ENCODE measurements around the gene ST8SIA6. TPM values are rescaled to one million over a fixed set of nuclear protein-coding genes. Genes with fewer than 3 reads are reported as not detected.

Gene ST8SIA6
- total and polyA plus RNA-seq, 10 of the 15 experiments (the other 5 are each of a cell fraction or from before 2014, with no cell fraction given): 0.22 TPM; not detected in 9

- Histone ChIP-seq H3K79me2 (ENCODE audit: control insufficient read depth, insufficient read depth, low read length) (no peaks in the 10 kb centered on the region), H3K9me3 (replicated peaks; ENCODE audit: control insufficient read depth, insufficient read depth, low read length) (no peaks in the 10 kb centered on the region; the same call in 2 of the 3 replicates), H3K9ac (ENCODE audit: control insufficient read depth, insufficient read depth, low read length) (no peak overlapping the region), H3K36me3 (ENCODE audit: control insufficient read depth in 2 of 2, insufficient read depth in 2 of 2, low read length in 1 of 2) (no peaks in the 10 kb centered on the region), H3K27me3 (replicated peaks in 1 of 2; ENCODE audit: control insufficient read depth in 2 of 2, insufficient read depth in 2 of 2, low read length in 1 of 2) (no peaks in the 10 kb centered on the region), H4K20me1 (ENCODE audit: control insufficient read depth, insufficient read depth) (no peaks in the 10 kb centered on the region), H2AFZ (ENCODE audit: control insufficient read depth, low read depth, low read length) (no peak overlapping the region), H3K4me1 (ENCODE audit: control insufficient read depth, insufficient read depth, low read length) (no peaks in the 10 kb centered on the region), H3K4me2 (ENCODE audit: control insufficient read depth, insufficient read depth) (no peak overlapping the region), H3K4me3 (no peak overlapping the region), H3K27ac (ENCODE audit: control insufficient read depth, insufficient read depth) (no peak overlapping the region)
- 0% methylated on average over 3 of the region's 3 CpGs for WGBS (ENCODE audit: insufficient coverage, insufficient replicate concordance, low lambda C conversion rate, missing lambda C conversion rate)
- DNase-seq (ENCODE audit: low read depth, low spot score) (no peak), FAIRE-seq (no peak), ATAC-seq (no peak)
- SMC1A ChIA-PET (ENCODE audit: uncharacterized antibody, unreplicated experiment): no interaction called here
- no peak for TF ChIP-seq IRF5 (IDR thresholded peaks at IDR 0.05; ENCODE audit: borderline replicate concordance)
- no peak for TF ChIP-seq MEF2A (IDR thresholded peaks at IDR 0.05; ENCODE audit: insufficient read depth, low read depth, low read length)
- TF ChIP-seq ZBTB4 (CRISPR knock-in tag; IDR thresholded peaks at IDR 0.05): no peak
- no peak for TF ChIP-seq SIN3A (IDR thresholded peaks at IDR 0.05; ENCODE audit: low read depth, low read length)
- no peak for TF ChIP-seq SREBF1 (IDR thresholded peaks at IDR 0.05; ENCODE audit: low read length)
- TF ChIP-seq FOXK2 (IDR thresholded peaks at IDR 0.05): no peak
- no peak for TF ChIP-seq BCL11A (IDR thresholded peaks at IDR 0.05; ENCODE audit: low read depth, low read length)
- TF ChIP-seq JUND (IDR thresholded peaks at IDR 0.05; ENCODE audit: low read depth, low read length): no peak
- TF ChIP-seq MTA3 (IDR thresholded peaks at IDR 0.05; ENCODE audit: borderline replicate concordance, low read length): no peak
- no peak for TF ChIP-seq MYC (IDR thresholded peaks at IDR 0.05; ENCODE audit: insufficient read depth, insufficient read length, insufficient replicate concordance, low read length, severe bottlenecking)
- no peak for TF ChIP-seq YY1 (IDR thresholded peaks at IDR 0.05; ENCODE audit: low read depth, low read length)
- TF ChIP-seq NFXL1 (IDR thresholded peaks at IDR 0.05; ENCODE audit: borderline replicate concordance): no peak
- no peak for TF ChIP-seq PML (IDR thresholded peaks at IDR 0.05; ENCODE audit: low read length)
- no peak for TF ChIP-seq GATAD2B (conservative IDR thresholded peaks at IDR 0.05; ENCODE audit: low read depth)
- RAD21 ChIA-PET (ENCODE audit: unreplicated experiment): no interaction called here
- CTCF ChIA-PET: no interaction called here
- BruUV-seq (replicated peaks): no TSS peak
- in situ Hi-C loops (cut with MboI) (no loop called here), intact Hi-C loops (cut with micrococcal nuclease; ENCODE audit: unreplicated experiment) (no loop called here)
- POLR2A ChIA-PET: no interaction called here
These were observed 172.1 kb downstream of the ST8SIA6 start for GRCh38 chr10:17282311-17282710.

Data from GM12878 (cell line).